GM10847 (cell line): ENCODE data around the gene PHF13.

Experiments
- POLR2A ChIP-seq: IDR thresholded peaks from 2 replicates; pipeline ENCODE4 v1.6.1; 2011; ENCODE audit not compliant: insufficient read length; ENCODE audit errors: extremely low read depth

PHF13 gene

GRCh38 chr1:6628971-6629479 is 15.5 kb downstream of the PHF13 start:
- TF ChIP-seq POLR2A, result no peak

GRCh38 chr1:6630027-6630426 is 16.5 kb downstream of the PHF13 start:
- TF ChIP-seq POLR2A, result no peak

- no peak for TF ChIP-seq POLR2A
Observed at GRCh38 chr1:6631058-6631457, 17.5 kb downstream of the PHF13 start.

GRCh38 chr1:6632588-6633514 is 19.3 kb downstream of the PHF13 start:
- no peak for TF ChIP-seq POLR2A

- no peak for TF ChIP-seq POLR2A
Observed at GRCh38 chr1:6634371-6635052, 21.0 kb downstream of the PHF13 start.

GRCh38 chr1:6635161-6635909 is 21.8 kb downstream of the PHF13 start:
- TF ChIP-seq POLR2A, result no peak

- TF ChIP-seq POLR2A, result no peak
Observed at GRCh38 chr1:6635910-6636760, 22.6 kb downstream of the PHF13 start.

- no peak for TF ChIP-seq POLR2A
Observed at GRCh38 chr1:6637770-6638169, 24.2 kb downstream of the PHF13 start.

- no peak for TF ChIP-seq POLR2A
Observed at GRCh38 chr1:6638226-6638625, 24.7 kb downstream of the PHF13 start.

GRCh38 chr1:6645018-6645417 is 31.5 kb downstream of the PHF13 start:
- TF ChIP-seq POLR2A, result no peak

- no peak for TF ChIP-seq POLR2A
Observed at GRCh38 chr1:6646499-6647148, 33.1 kb downstream of the PHF13 start.

- TF ChIP-seq POLR2A, result no peak
Observed at GRCh38 chr1:6648556-6648955, 35.0 kb downstream of the PHF13 start.

GRCh38 chr1:6651909-6652308 is 38.4 kb downstream of the PHF13 start:
- TF ChIP-seq POLR2A, result no peak

GRCh38 chr1:6652986-6653385 is 39.5 kb downstream of the PHF13 start:
- TF ChIP-seq POLR2A, result no peak
